Keratinocyte (primary cell): ENCODE data around the gene OR2S2.

Experiments
- EZH2 ChIP-seq: IDR thresholded peaks from one replicate; pipeline ENCODE4 v1.6.1; 2012; ENCODE audit warnings: inconsistent platforms, mild to moderate bottlenecking, low read length, moderate library complexity
- TF ChIP-seq, protein P1 (sequence below), 3 experiments: IDR thresholded peaks in 1 of 3; conservative IDR thresholded peaks in 1 of 3; optimal IDR thresholded peaks in 1 of 3; 2 replicates in 2 of 3; 3 replicates in 1 of 3; pipeline versions ENCODE3 to v1.5.1; 2011; ENCODE audit warnings: low read length in 3 of 3, mild to moderate bottlenecking in 3 of 3, moderate library complexity in 2 of 3, control low read depth in 1 of 3, inconsistent platforms in 1 of 3; ENCODE audit not compliant: insufficient read depth in 2 of 3; ENCODE audit errors: extremely low read depth in 1 of 3

DNA sequence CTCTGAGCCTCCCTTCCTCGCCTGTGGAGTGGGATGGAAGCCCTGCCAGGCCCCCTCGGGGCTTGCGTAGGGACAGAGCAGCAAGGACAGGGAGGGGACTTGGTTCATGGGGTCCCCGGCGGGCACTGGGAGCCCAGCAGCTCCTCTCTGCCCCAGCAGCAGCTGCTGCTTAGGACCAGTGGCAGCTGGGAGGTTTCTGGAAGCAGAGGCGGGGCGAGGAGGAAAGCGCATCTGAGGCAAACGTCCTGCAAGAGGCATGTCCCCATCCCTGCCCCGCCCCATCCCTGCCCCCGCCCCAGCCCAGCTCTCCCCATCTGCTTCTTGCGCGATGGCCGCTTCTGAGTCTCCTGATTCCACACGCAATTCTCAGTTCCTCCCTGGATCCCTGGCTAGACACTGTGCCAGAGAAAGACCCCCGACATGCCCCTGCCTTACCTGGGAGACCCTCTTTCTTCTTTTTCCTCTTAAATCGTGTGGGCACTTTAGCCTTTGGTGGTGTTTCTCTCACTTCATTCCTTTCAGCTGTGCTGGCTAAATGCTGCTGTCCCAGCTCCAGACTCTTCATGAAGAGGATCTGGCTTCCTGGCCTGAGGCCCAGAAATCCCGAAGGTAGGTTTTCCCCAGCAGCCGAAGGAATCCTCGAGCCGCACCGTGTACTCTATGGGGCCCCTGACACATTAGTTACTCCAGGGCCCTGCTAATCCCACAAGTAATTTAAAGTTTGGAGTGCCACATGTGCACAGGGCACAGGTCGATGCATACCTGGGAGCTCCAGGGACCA is 4.4 kb upstream of the OR2S2 start:
- no peak for TF ChIP-seq EZH2
- TF ChIP-seq, protein P1, sequence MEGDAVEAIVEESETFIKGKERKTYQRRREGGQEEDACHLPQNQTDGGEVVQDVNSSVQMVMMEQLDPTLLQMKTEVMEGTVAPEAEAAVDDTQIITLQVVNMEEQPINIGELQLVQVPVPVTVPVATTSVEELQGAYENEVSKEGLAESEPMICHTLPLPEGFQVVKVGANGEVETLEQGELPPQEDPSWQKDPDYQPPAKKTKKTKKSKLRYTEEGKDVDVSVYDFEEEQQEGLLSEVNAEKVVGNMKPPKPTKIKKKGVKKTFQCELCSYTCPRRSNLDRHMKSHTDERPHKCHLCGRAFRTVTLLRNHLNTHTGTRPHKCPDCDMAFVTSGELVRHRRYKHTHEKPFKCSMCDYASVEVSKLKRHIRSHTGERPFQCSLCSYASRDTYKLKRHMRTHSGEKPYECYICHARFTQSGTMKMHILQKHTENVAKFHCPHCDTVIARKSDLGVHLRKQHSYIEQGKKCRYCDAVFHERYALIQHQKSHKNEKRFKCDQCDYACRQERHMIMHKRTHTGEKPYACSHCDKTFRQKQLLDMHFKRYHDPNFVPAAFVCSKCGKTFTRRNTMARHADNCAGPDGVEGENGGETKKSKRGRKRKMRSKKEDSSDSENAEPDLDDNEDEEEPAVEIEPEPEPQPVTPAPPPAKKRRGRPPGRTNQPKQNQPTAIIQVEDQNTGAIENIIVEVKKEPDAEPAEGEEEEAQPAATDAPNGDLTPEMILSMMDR (optimal IDR thresholded peaks at IDR 0.05 in 1 of 3, IDR thresholded peaks at IDR 0.05 in 1 of 3, conservative IDR thresholded peaks at IDR 0.05 in 1 of 3; ENCODE audit: extremely low read depth in 1 of 3, insufficient read depth in 2 of 3, low read length in 3 of 3) = no peak
